GM12865 (cell line): ENCODE measurements around the gene CCDC77.
"Not testable (repeated sequence)": the region's sequence is repeated elsewhere in the genome, so short reads cannot be mapped to it uniquely, and the experiment has no call there.

Experiments used
- DNase-seq: peaks from one replicate; pipeline ENCODE4 v3.0.0; 2010; ENCODE audit warnings: low read depth
- H3K4me3 ChIP-seq: 2 replicates; pipeline ENCODE4 v1.5.1; 2011; ENCODE audit warnings: mild to moderate bottlenecking, low read depth, low read length, control low read depth
- TF ChIP-seq, protein P1 (sequence below): IDR thresholded peaks from 2 replicates; pipeline ENCODE4 v1.5.1; 2011; ENCODE audit warnings: low read length, control low read depth, low read depth, inconsistent platforms; ENCODE audit not compliant: insufficient read depth; ENCODE audit errors: missing control alignments

CCDC77 gene

DNA sequence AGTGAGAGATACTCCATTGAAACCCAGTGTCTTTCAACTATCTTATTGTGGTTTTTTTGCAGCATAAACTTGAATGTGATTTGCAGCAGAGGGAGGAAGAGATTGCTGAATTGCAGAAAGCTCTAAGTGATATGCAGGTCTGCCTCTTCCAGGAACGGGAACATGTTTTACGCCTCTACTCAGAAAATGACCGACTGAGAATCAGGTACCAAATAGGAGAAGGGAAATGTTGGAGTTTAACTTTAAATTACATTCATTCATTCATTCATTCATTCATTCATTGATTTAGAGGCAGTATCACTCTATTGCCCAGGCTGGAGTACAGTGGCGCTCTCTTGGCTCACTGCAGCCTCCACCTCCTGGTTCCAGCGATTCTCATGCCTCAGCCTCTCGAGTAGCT lies 17.0 kb downstream of the CCDC77 start:
- TF ChIP-seq, protein P1, sequence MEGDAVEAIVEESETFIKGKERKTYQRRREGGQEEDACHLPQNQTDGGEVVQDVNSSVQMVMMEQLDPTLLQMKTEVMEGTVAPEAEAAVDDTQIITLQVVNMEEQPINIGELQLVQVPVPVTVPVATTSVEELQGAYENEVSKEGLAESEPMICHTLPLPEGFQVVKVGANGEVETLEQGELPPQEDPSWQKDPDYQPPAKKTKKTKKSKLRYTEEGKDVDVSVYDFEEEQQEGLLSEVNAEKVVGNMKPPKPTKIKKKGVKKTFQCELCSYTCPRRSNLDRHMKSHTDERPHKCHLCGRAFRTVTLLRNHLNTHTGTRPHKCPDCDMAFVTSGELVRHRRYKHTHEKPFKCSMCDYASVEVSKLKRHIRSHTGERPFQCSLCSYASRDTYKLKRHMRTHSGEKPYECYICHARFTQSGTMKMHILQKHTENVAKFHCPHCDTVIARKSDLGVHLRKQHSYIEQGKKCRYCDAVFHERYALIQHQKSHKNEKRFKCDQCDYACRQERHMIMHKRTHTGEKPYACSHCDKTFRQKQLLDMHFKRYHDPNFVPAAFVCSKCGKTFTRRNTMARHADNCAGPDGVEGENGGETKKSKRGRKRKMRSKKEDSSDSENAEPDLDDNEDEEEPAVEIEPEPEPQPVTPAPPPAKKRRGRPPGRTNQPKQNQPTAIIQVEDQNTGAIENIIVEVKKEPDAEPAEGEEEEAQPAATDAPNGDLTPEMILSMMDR = no peak

DNA sequence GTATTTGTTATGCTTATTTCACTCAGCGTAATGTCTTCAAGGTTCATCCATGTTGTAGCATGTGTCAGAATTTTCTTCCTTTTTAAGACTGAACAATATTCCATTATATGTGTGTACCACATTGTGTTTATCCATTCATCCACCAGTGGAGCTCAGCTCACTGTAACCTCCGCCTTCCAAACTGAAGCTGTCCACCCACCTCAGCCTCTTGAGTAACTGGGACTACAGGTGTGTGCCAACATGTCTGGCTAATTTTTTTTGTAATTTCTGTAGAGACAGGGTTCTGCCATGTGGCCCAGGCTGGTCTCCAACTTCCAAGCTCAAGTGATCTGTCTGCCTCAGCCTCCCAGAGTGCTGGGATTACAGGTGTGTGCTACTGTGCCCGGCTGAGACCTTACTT lies 21.1 kb downstream of the CCDC77 start:
- TF ChIP-seq, protein P1 = no peak
- DNase-seq = no peak
- no peak overlapping the region for H3K4me3 ChIP-seq

More for the DNA sequence above, 17.0 kb downstream of the CCDC77 start:
- DNase-seq = no peak
- H3K4me3 ChIP-seq = no peak overlapping the region

DNA sequence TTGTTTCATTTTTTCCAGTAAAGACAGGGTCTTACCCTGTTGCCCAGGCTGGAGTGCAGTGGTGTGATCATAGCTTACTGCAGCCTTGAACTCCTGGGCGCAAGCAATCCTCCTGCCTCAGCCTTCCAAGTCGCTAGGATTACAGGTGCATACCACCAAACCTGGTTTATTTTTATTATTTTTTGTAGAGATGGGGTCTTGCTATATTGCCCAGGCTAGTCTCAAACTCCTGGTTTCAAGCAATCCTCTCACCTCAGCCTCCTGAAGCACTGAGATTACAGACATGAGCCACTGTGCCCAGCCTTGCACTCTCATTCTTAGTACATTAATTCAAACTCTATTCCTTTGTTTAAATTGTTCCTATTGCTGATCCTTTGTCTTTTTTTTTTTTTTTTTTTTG lies 34.3 kb downstream of the CCDC77 start:
- not testable (repeated sequence) for H3K4me3 ChIP-seq, DNase-seq

DNA sequence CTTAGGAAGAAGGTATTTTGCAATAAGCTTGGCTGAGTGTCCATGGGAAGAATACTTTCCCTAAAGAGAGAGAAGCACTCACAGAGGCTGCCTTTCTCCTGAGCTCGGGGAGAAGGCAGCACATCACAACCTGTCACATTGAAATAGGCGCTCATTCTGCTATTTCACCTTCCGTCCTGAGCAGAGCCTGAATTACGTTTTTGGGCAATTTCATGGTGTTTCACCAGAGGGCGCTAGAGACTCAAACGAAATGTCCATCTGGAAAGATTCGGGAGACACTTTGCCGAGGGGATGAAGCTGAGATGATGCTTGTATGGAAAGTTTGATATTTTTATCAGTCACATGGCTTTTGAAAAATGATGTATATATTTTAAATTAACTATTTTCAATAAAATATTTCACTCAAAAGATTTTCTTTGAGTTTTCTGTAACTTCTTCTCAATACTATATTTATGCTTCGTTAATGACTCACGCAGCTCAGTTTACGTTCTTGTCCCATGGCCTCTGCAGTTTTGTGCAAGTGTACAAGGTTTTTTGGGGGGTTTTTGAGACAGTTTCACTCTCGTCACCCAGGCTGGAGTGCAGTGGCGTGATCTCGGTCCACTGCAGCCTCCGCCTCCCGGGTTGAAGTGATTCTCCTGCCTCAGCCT lies 40.9 kb downstream of the CCDC77 start:
- H3K4me3 ChIP-seq = no peak overlapping the region
- TF ChIP-seq, protein P1 = peak; percentile 66
- peak; percentile 21 for DNase-seq

DNA sequence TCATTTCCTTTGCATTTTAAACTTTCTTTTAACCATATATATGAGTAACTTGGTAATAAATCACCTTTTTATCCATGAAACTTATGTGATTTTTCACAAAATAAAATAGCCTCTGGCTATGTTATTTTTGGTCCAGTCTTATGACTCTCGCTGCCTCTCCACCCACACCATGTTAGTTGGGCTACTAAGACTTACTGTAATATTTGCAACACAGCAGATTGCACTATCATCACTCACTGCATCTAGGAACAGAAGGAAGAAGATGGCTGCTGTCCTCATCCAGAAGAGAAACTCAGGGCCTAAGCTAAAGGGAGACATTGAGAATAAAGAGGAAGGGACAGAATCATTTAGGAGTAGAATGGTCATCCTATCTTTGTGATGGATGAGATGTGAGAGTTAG lies 45.7 kb downstream of the CCDC77 start:
- no peak overlapping the region for H3K4me3 ChIP-seq
- TF ChIP-seq, protein P1 = no peak
- no peak for DNase-seq

DNA sequence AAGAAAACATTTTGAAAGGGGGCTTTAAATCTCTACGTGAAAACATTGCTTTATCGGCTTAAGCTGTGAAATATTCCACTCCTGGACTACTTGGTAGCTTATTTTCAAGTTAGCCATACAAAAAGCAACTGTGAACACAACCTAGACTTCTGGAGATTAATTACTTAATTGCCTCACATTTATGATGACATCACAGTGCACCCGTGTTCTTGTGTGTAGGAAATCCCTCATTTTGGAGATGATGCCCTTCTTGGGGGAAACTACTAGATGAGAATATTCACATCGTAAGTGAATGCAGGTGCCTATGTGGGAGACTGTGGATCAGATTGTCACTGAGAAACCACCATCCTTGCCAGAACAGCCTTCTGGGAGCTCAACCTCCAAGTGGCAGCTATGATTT lies 47.8 kb downstream of the CCDC77 start:
- TF ChIP-seq, protein P1 = no peak
- no peak overlapping the region for H3K4me3 ChIP-seq
- DNase-seq = no peak

DNA sequence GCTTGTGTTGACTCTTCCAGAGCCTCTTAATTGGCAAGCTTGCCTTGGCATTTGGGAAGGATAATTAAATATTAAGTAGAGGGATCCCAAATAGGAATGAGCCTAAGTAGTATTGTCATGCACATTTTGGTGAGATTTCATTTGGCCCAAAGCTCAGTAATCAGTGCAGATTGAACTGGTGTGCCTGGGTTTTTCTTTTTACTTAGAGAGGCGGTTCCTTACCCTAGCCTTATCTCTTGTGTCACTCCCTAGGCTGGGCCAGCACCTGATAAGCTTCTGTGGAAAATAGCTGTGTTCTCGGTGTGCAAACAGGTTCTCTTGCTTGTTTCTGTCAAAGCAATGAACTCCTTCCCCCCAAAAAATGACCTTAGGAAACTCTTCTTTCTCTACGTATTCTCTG lies 49.0 kb downstream of the CCDC77 start:
- DNase-seq = no peak
- no peak overlapping the region for H3K4me3 ChIP-seq
- TF ChIP-seq, protein P1 = no peak
